OCI-LY3 (cell line): ENCODE measurements around the gene ATXN7.

Source experiments
- H2AFZ ChIP-seq: fragments of 200-600, 300-600 bp; shearing (Covaris generic); 2 replicates; pipeline ENCODE4 v1.6.0; 2014; ENCODE audit warnings: antibody characterized with exemption, low read depth, low read length
- H3K27ac ChIP-seq: fragments of 200-600, 300-600 bp; sonication (generic); 2 replicates; pipeline ENCODE4 v1.5.1; 2014; ENCODE audit warnings: mild to moderate bottlenecking, low read length, moderate library complexity, mixed read lengths
- H3K27me3 ChIP-seq: fragments of 200-600, 300-600 bp; sonication (generic); 2 replicates; pipeline ENCODE4 v1.6.1; 2014; ENCODE audit warnings: low read depth, low read length, mixed read lengths
- H3K36me3 ChIP-seq: fragments of 200-600, 300-600 bp; sonication (generic); replicated peaks from 2 replicates; pipeline ENCODE3; 2014; ENCODE audit warnings: low read depth, low read length, mixed read lengths
- H3K4me1 ChIP-seq: fragments of 300-600, 200-600 bp; sonication (generic); 2 replicates; pipeline ENCODE4 v1.6.1; 2014; ENCODE audit warnings: low read length, mixed read lengths
- H3K4me2 ChIP-seq: fragments of 200-600, 300-600 bp; sonication (generic); 2 replicates; pipeline ENCODE4 v1.6.1; 2014; ENCODE audit warnings: low read length, mixed read lengths
- H3K4me3 ChIP-seq: fragments of 300-600, 200-600 bp; sonication (generic); 2 replicates; pipeline ENCODE4 v1.5.1; 2014; ENCODE audit warnings: antibody characterized with exemption, mild to moderate bottlenecking, low read length, moderate library complexity
- H3K79me2 ChIP-seq: fragments of 300-600, 200-600 bp; shearing (Covaris generic); 2 replicates; pipeline ENCODE4 v1.6.1; 2014; ENCODE audit warnings: mild to moderate bottlenecking, low read length, mixed read lengths
- H3K9ac ChIP-seq: fragments of 300-600, 200-600 bp; shearing (Covaris generic); 2 replicates; pipeline ENCODE4 v1.6.0; 2014; ENCODE audit warnings: mild to moderate bottlenecking, low read length, moderate library complexity
- H3K9me3 ChIP-seq: fragments of 200-600, 300-600 bp; shearing (Covaris generic); 2 replicates; pipeline ENCODE4 v1.6.1; 2014; ENCODE audit warnings: low read length, mixed read lengths; ENCODE audit not compliant: insufficient read depth
- H4K20me1 ChIP-seq: fragments of 200-600, 300-600 bp; sonication (generic); 2 replicates; pipeline ENCODE4 v1.6.1; 2016; ENCODE audit warnings: low read length, mixed read lengths; ENCODE audit not compliant: insufficient read depth
- CTCF ChIP-seq: fragments of 200-600, 300-600 bp; sonication (generic); IDR thresholded peaks from 2 replicates; pipeline ENCODE4 v1.5.1; 2014; ENCODE audit warnings: antibody characterized with exemption, low read length, low read depth
- EZH2phosphoT487 ChIP-seq: fragments of 200-600 bp; shearing (Covaris generic); IDR thresholded peaks from 2 replicates; pipeline ENCODE4 v1.6.1; 2018; ENCODE audit warnings: antibody characterized with exemption, mixed run types, low read depth

The ATXN7 gene

GRCh38 chr3:63832395-63832794 is 31.3 kb upstream of the ATXN7 start:
- Histone ChIP-seq H3K36me3 (peaks cover 35% of the 10 kb centered on the region), H4K20me1 (no peaks in the 10 kb centered on the region)

GRCh38 chr3:63841704-63842103 is 22.0 kb upstream of the ATXN7 start:
- TF ChIP-seq CTCF (no peak), EZH2phosphoT487 (no peak)
- peaks cover 21% of the 10 kb centered on the region for H3K79me2 ChIP-seq
- H3K4me3 ChIP-seq = no peak overlapping the region
- no peaks in the 10 kb centered on the region for H3K27me3 ChIP-seq
- 0 out of 2 replicates have a peak, but pooled peaks cover 8% of the 10 kb centered on the region for H4K20me1 ChIP-seq
- H3K9me3 ChIP-seq = no peaks in the 10 kb centered on the region
- no peak overlapping the region for H3K27ac ChIP-seq
- peaks cover 9% of the 10 kb centered on the region for H3K36me3 ChIP-seq
- H3K9ac ChIP-seq = no peak overlapping the region
- H3K4me1 ChIP-seq = no peaks in the 10 kb centered on the region
- no peak overlapping the region for H3K4me2 ChIP-seq
- no peak overlapping the region for H2AFZ ChIP-seq

More at GRCh38 chr3:63832395-63832794, 31.3 kb upstream of the ATXN7 start:
- H3K4me2 ChIP-seq = no peak overlapping the region
- H3K27ac ChIP-seq = no peak overlapping the region
- no peaks in the 10 kb centered on the region for H3K79me2 ChIP-seq
- H3K27me3 ChIP-seq = no peaks in the 10 kb centered on the region
- no peak overlapping the region for H3K9ac ChIP-seq
- no peaks in the 10 kb centered on the region for H3K4me1 ChIP-seq
- H3K4me3 ChIP-seq = no peak overlapping the region
- H2AFZ ChIP-seq = no peak overlapping the region
- TF ChIP-seq EZH2phosphoT487 = no peak
- no peak for TF ChIP-seq CTCF
- no peaks in the 10 kb centered on the region for H3K9me3 ChIP-seq

- peaks cover 23% of the 10 kb centered on the region for H3K79me2 ChIP-seq
- H3K36me3 ChIP-seq = peaks cover 9% of the 10 kb centered on the region
Observed at GRCh38 chr3:63842127-63842526, 21.5 kb upstream of the ATXN7 start.

GRCh38 chr3:63845215-63845614 is 18.5 kb upstream of the ATXN7 start:
- H3K27ac ChIP-seq = no peak overlapping the region
- no peaks in the 10 kb centered on the region for H3K27me3 ChIP-seq
- H3K36me3 ChIP-seq = peaks cover 3% of the 10 kb centered on the region
- H3K79me2 ChIP-seq = peaks cover 36% of the 10 kb centered on the region
- no peaks in the 10 kb centered on the region for H3K4me1 ChIP-seq
- no peak overlapping the region for H3K4me3 ChIP-seq
- 0 out of 2 replicates have a peak, but pooled peaks cover 11% of the 10 kb centered on the region for H4K20me1 ChIP-seq
- no peaks in the 10 kb centered on the region for H3K9me3 ChIP-seq
- no peak overlapping the region for H2AFZ ChIP-seq
- no peak for TF ChIP-seq CTCF
- TF ChIP-seq EZH2phosphoT487 = no peak
- no peak overlapping the region for H3K4me2 ChIP-seq
- no peak overlapping the region for H3K9ac ChIP-seq

More at GRCh38 chr3:63842127-63842526, 21.5 kb upstream of the ATXN7 start:
- Histone ChIP-seq H3K27me3 (no peaks in the 10 kb centered on the region), H3K9me3 (no peaks in the 10 kb centered on the region), H3K9ac (no peak overlapping the region), H3K4me1 (no peaks in the 10 kb centered on the region), H3K4me2 (no peak overlapping the region), H3K27ac (no peak overlapping the region), H4K20me1 (0 out of 2 replicates have a peak, but pooled peaks cover 8% of the 10 kb centered on the region), H3K4me3 (no peak overlapping the region), H2AFZ (no peak overlapping the region)
- TF ChIP-seq CTCF = no peak
